Thymus (tissue), 11 donors: ENCODE data around the gene BMPR1A. TPM values are rescaled to one million over a fixed set of nuclear protein-coding genes. Genes with fewer than 3 reads are reported as not detected.
"Not testable (repeated sequence)": the region's sequence is repeated elsewhere in the genome, so short reads cannot be mapped to it uniquely, and the experiment has no call there.

Experiments
- DNase-seq, 9 donors: peaks; one replicate each; pipeline ENCODE4 v3.0.0-alpha.2; 2013; ENCODE audit warnings: low spot score in 9 of 9, low read depth in 6 of 9, missing footprints in 1 of 9
- H3K27ac ChIP-seq, 2 donors: one replicate each; pipeline ENCODE4 v1.5.1; 2013; ENCODE audit warnings: control low read depth in 1 of 2, low read depth in 1 of 2, low read length in 1 of 2, mild to moderate bottlenecking in 1 of 2, moderate library complexity in 1 of 2
- H3K27me3 ChIP-seq, 2 donors: one replicate each; pipeline ENCODE4 v1.5.1; 2013; ENCODE audit warnings: low read length in 1 of 2; ENCODE audit not compliant: control insufficient read depth in 2 of 2, insufficient read depth in 1 of 2
- H3K36me3 ChIP-seq, 2 donors: one replicate each; pipeline ENCODE4 v1.5.1; 2013; ENCODE audit warnings: low read length in 1 of 2, mild to moderate bottlenecking in 1 of 2, moderate library complexity in 1 of 2; ENCODE audit not compliant: control insufficient read depth in 2 of 2, insufficient read depth in 2 of 2
- H3K4me1 ChIP-seq, 2 donors: one replicate each; pipeline ENCODE4 v1.5.1; 2013; ENCODE audit warnings: low read length in 2 of 2; ENCODE audit not compliant: control insufficient read depth in 2 of 2, insufficient read depth in 2 of 2
- H3K4me3 ChIP-seq, 2 donors: one replicate each; pipeline ENCODE4 v1.5.1; 2013; ENCODE audit warnings: low read length in 2 of 2, control low read depth in 1 of 2, mild to moderate bottlenecking in 1 of 2
- H3K9me3 ChIP-seq, 2 donors: one replicate each; pipeline ENCODE4 v1.5.1; 2013; ENCODE audit warnings: low read length in 1 of 2, mild to moderate bottlenecking in 1 of 2; ENCODE audit not compliant: control insufficient read depth in 2 of 2, insufficient read depth in 1 of 2
- WGBS: extraction: QIAGEN DNeasy Blood & Tissue Kit; methylation state at CpG from one replicate; pipeline ENCODE4 v1.1.7; 2013; 5-methylcytosine and 5-hydroxymethylcytosine counted together
- polyA plus RNA-seq: library from polyadenylated mRNA; stranded (reverse); fragments of 200-250 nt; gene quantifications from one replicate; pipeline ENCODE4 v1.2.3, GENCODE V29; 2013
- total RNA-seq: library from RNA; stranded (reverse); fragments of 120-200 nt; gene quantifications from one replicate; pipeline ENCODE4 v1.2.4, GENCODE V29; 2013
- donor health status: healthy.

BMPR1A gene
- total and polyA plus RNA-seq, 2 donors, result 5.5 to 10.4 TPM

DNA sequence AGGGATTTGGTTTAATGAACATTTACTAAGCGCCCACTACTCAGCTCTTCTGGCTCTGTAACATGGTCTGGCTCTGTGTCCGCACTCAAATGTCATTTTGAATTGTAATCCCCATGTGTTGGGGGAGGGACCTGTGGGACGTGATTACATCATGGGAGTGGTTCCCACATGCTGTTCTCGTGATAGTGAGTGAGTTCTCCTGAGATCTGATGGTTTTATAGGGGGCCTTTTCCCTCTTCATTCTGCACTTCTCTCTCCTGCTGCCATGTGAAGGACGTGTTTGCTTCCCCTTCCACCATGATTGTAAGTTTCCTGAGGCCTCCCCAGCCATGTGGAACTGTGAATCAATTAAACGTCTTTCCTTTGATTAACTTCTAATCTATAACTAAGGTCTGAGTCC, 224.6 kb downstream of the BMPR1A start:
- H3K27ac ChIP-seq, DNase-seq, H3K4me1 ChIP-seq, H3K4me3 ChIP-seq, H3K9me3 ChIP-seq, H3K36me3 ChIP-seq, H3K27me3 ChIP-seq: not testable (repeated sequence)
- 93% methylated on average over 6 of the region's 6 CpGs for WGBS

GRCh38 chr10:86981716-86982115, 225.3 kb downstream of the BMPR1A start:
- 92% methylated on average over 5 of the region's 5 CpGs for WGBS
- Histone ChIP-seq H3K4me3 (no peak overlapping the region), H3K27me3 (peaks cover 0 to 5% of the 10 kb centered on the region in 2 donors), H3K4me1 (no peaks in the 10 kb centered on the region), H3K9me3 (no peaks in the 10 kb centered on the region), H3K36me3 (no peaks in the 10 kb centered on the region), H3K27ac (no peak overlapping the region)
- no peak for DNase-seq

Other genes with a start within 250 kb of the BMPR1A start
- gene WAPL, start 234.8 kb upstream of the BMPR1A start, total RNA-seq, result 50.9 TPM
- gene WAPL, start 234.8 kb upstream of the BMPR1A start, polyA plus RNA-seq, result 39.1 TPM
- under 0.01 TPM for gene OPN4, start 102.1 kb upstream of the BMPR1A start, total RNA-seq
- gene OPN4, start 102.1 kb upstream of the BMPR1A start, polyA plus RNA-seq, result 0.09 TPM
- 0.38 TPM for gene LDB3, start 88.1 kb upstream of the BMPR1A start, total RNA-seq
- 2.9 TPM for gene LDB3, start 88.1 kb upstream of the BMPR1A start, polyA plus RNA-seq
- 6.8 TPM for gene MMRN2, start 201.0 kb downstream of the BMPR1A start, total RNA-seq
- gene MMRN2, start 201.0 kb downstream of the BMPR1A start, polyA plus RNA-seq, result 9.3 TPM
- gene SNCG, start 202.0 kb downstream of the BMPR1A start, total RNA-seq, result 27.5 TPM
- gene SNCG, start 202.0 kb downstream of the BMPR1A start, polyA plus RNA-seq, result 69.4 TPM
- 23.8 TPM for gene ADIRF, start 211.9 kb downstream of the BMPR1A start, total RNA-seq
- gene ADIRF, start 211.9 kb downstream of the BMPR1A start, polyA plus RNA-seq, result 196 TPM